EH (cell line): ENCODE measurements around the gene IL18RAP.
A peak's percentile ranks its signal among the peaks of the same experiment; 100 is the strongest.

Experiments used
- DNase-seq: peaks from one replicate; pipeline ENCODE4 v3.0.0-alpha.2; 2015; ENCODE audit warnings: low read depth

Gene IL18RAP

GRCh38 chr2:102453501-102453900 lies 30.5 kb downstream of the IL18RAP start:
- DNase-seq: no peak

- DNase-seq: no peak
Measured at GRCh38 chr2:102455061-102455670, 32.2 kb downstream of the IL18RAP start.

GRCh38 chr2:102460467-102460866 lies 37.5 kb downstream of the IL18RAP start:
- no peak for DNase-seq

- no peak for DNase-seq
Measured at GRCh38 chr2:102461188-102461587, 38.2 kb downstream of the IL18RAP start.

- no peak for DNase-seq
Measured at GRCh38 chr2:102463160-102463559, 40.2 kb downstream of the IL18RAP start.

- no peak for DNase-seq
Measured at GRCh38 chr2:102470168-102470567, 47.2 kb downstream of the IL18RAP start.

- DNase-seq: peak; percentile 46
Measured at GRCh38 chr2:102473020-102473419, 50.1 kb downstream of the IL18RAP start, which contains the start of gene SLC9A4. Gene SLC9A4 (plus strand): TSS chr2:102473226. CDS start chr2:102473760, 534 bp downstream.

- no peak for DNase-seq
Measured at GRCh38 chr2:102473631-102474030, 50.7 kb downstream of the IL18RAP start.

- no peak for DNase-seq
Measured at GRCh38 chr2:102474785-102475184, 51.8 kb downstream of the IL18RAP start.

- no peak for DNase-seq
Measured at GRCh38 chr2:102478686-102479470, 55.9 kb downstream of the IL18RAP start.

- no peak for DNase-seq
Measured at GRCh38 chr2:102480285-102481195, 57.6 kb downstream of the IL18RAP start.

GRCh38 chr2:102481931-102482330 lies 59.0 kb downstream of the IL18RAP start:
- DNase-seq: no peak

- DNase-seq: no peak
Measured at GRCh38 chr2:102483086-102483485, 60.1 kb downstream of the IL18RAP start.

- DNase-seq: no peak
Measured at GRCh38 chr2:102484310-102485061, 61.5 kb downstream of the IL18RAP start.

- no peak for DNase-seq
Measured at GRCh38 chr2:102485147-102485785, 62.3 kb downstream of the IL18RAP start.

GRCh38 chr2:102486941-102487702 lies 64.2 kb downstream of the IL18RAP start:
- no peak for DNase-seq

- peak; percentile 73 for DNase-seq
Measured at GRCh38 chr2:102487761-102488462, 65.0 kb downstream of the IL18RAP start.

- no peak for DNase-seq
Measured at GRCh38 chr2:102489646-102490045, 66.7 kb downstream of the IL18RAP start.

GRCh38 chr2:102492006-102492405 lies 69.0 kb downstream of the IL18RAP start:
- no peak for DNase-seq

GRCh38 chr2:102494570-102494969 lies 71.6 kb downstream of the IL18RAP start:
- DNase-seq: no peak
